GM19025 (cell line): Measurements from ENCODE around the gene ARHGEF6.
"Not testable (repeated sequence)": the region's sequence is repeated elsewhere in the genome, so short reads cannot be mapped to it uniquely, and the experiment has no call there.

Experiments
- ATAC-seq: cut with Tn5 transposase; IDR thresholded peaks from one replicate; pipeline ENCODE4 v1.9.1; 2021; ENCODE audit warnings: mild to moderate bottlenecking, low read depth, moderate library complexity; ENCODE audit not compliant: unreplicated experiment

Gene ARHGEF6

GRCh38 chrX:136780763-136781162, at the start of gene ARHGEF6:
TSS of gene ARHGEF6 (minus strand) at chrX:136780932. CDS start at chrX:136780882, 50 bp downstream.
- ATAC-seq, result peak; percentile 45

- no peak for ATAC-seq
Measured at GRCh38 chrX:136829413-136829812, 48.7 kb upstream of the ARHGEF6 start.

DNA sequence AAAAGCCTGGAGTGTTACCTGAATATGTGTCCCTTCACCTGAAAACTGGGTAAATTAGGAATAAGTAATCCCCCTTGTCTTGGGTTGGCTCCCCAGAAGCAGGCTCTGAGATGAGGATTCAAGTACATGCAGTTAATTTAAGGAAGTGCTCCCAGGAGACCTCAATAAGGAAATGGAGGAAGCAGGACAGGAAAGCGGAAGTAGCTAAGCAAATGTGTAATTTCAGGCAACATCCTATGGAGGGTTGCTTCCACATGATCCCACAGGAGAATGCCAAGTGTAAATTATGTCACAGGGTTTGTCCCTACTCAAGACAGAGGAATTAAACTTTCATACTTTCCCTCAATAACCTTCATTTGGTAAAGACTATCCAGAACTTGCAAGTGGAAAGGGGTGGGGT, 48.1 kb upstream of the ARHGEF6 start:
- no peak for ATAC-seq

DNA sequence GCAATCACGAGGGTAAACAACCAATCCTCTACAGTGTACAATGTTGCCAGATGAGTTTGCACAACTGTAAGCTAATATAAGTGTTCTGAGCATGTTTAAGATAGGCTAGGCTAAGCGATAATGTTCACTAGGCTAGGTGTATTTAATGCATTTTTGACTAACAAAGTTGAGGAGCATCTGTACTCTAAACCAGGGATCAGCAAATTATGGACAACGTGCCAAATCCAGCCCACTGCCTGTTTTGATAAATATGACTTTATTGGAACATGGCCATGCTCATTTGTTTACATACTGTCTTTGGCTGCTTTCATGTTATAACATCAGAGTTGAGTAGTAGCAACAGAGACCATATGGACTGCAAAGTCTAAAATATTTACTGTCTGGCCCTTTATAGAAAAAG, 46.3 kb upstream of the ARHGEF6 start:
- no peak for ATAC-seq

- no peak for ATAC-seq
Measured at GRCh38 chrX:136825771-136826170, 45.0 kb upstream of the ARHGEF6 start.

DNA sequence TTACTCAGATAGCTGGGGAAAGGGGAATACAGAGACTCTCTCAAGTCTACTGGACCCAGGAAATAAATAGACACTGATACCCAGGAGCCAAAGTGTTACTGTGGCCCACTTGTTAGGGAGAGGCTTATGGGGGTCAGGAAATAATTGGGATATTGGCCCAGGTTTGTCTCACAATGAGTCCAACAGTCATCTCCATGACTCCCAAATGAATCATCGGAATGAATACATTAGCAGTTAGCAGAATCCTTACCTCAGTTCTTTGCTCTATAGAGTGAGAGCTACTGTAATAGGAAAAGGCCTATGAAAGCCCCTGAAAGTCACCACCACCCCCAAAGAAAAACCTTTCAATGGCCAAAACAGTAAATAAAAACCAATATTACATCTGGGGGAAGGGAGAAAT, 42.4 kb upstream of the ARHGEF6 start:
- ATAC-seq, result no peak

GRCh38 chrX:136822337-136823095, 41.8 kb upstream of the ARHGEF6 start:
- ATAC-seq, result no peak

DNA sequence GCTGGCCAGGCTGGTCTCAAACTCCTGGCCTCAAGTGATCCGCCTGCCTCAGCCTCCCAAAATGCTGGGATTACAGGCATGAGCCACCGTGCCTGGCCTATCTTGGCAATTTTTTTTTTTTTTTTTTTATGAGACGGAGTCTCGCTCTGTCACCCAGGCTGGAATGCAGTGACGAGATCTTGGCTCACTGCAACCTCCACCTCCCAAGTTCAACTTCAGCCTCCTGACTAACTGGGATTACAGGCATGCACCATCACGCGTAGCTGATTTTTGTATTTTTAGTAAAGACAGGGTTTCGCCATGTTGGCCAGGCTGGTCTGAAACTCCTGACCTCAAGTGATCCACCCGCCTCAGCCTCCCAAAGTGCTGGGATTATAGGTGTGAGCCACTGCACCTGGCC, 39.0 kb upstream of the ARHGEF6 start:
- not testable (repeated sequence) for ATAC-seq

DNA sequence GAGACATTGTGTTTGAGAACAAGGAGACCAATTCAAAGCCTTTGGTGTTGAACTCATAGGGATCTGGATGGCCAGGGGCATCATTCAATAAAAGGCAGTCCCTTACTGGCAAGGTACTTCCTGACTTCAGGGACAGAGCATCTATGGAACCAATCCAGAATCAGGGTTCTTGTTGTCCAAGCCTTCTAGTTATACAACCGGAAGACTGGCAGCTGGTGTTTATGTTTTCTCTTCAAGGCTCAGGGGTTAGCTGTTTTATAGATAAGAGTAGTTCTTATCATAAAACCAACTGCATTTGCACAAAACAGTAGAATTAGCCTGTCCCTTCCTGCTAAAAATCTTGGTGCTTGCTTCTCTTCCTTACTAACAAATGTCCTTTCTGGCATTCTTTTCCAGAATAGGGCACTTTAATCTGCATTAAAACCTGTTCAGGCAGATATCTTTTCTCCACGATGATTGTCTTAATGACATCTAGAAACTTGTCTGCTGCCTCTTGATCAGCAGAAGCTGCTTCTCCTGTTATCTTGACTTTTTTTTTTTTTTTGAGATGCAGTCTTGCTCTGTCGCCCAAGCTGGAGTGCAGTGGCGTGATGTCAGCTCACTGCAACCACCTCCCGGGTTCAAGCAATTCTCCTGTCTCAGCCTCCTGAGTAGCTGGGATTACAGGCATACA, 38.4 kb upstream of the ARHGEF6 start:
- no peak for ATAC-seq

DNA sequence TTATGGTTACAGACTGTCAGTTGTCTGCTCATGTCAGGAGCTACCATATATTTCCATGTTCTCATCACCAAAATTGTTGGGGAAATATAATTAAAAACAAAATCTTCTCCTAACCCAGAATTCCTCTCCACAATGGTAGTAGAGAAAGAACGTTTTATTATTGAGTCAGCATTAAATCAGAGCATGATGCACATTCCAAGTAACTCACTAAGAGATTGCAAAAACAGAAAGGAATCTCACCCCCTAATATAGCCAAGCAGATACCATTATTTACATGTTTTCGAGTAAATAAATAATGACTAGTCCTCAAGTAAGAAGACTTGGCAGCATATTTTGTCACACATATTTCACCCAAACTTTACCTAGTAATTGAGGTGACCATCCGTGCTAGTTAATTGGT, 36.2 kb upstream of the ARHGEF6 start:
- ATAC-seq, result no peak

DNA sequence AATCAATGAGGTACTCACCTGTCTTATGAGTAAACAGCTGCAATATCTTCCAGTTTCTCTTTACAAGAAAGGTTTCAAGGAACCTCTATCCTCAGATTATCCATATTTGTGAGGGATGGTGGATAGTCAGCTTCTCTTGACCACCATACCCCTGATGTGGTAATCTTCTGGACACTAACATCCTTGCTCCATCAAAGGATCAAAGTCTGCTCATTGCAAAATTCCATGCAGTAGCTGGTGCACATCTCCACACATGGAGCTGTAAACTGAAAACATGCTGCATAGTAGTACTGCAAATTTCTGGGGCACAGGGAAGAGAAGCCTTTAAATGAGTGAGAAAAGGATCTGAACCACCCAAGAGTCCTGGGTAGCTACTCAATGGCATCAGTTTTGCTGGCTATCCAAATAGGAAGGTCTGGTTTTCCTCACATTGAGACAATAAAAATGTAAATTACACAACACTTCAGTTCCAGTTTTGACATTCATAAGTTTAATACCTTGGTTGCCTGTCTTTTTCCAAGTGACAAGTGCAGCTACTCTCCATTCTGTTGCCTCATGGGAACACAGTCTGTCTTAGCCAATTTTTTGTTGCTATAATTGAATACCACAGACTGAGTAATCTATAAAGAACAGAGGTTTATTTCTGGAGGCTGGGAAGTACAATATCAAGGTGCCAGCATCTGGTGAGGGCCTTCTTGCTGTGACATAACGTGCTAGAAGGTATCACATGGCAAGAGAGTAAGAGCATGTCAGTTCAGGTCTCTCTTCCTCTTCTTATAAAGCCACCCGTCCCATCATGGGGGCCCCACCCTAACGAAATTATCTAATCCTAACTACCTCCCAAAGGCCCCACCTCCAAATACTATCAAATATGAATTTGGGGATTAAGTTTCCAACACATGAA, 34.4 kb upstream of the ARHGEF6 start:
- ATAC-seq, result no peak

DNA sequence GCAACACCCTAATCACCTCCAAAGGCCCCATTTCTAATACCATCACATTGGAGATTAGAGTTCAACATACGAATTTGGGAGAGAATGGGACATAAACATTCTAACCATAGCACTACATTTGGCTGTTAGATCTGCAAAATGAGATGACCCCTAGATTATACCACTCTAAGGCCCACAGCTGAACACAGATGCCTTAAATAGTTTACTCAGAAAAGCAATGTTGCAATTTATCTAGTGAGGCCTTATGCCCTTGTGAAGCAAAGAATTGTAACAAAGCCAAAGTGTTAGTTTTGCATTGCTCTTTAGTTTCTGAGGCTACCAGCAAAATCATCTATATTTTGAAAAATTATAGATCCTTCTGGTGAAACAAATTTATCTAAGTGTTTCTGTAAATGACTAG, 31.6 kb upstream of the ARHGEF6 start:
- no peak for ATAC-seq

GRCh38 chrX:136810493-136810892, 29.8 kb upstream of the ARHGEF6 start:
- no peak for ATAC-seq

DNA sequence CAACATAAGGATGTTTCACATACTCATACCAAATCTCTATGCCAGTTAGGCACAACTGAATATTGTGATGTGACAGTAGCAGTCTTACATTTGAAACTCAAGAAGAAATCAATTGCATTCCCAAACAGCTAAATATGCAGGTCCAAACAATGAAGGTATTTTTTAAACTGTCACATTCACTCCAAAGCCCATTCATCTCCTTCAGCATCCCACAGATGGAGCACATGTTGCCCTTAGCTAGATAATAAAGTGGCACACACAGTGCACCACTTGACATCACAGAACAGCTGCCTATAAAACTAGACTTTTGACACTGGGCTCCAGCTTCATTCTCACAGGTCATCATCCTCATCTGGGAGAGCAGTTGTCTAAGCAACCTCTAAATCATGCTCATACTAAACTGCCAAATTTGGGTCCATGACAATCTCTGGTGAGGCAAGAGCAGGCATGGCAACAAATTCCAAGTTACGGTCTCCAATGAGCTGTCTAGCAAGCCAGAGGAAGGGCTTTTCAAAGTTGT, 26.2 kb upstream of the ARHGEF6 start:
- no peak for ATAC-seq

DNA sequence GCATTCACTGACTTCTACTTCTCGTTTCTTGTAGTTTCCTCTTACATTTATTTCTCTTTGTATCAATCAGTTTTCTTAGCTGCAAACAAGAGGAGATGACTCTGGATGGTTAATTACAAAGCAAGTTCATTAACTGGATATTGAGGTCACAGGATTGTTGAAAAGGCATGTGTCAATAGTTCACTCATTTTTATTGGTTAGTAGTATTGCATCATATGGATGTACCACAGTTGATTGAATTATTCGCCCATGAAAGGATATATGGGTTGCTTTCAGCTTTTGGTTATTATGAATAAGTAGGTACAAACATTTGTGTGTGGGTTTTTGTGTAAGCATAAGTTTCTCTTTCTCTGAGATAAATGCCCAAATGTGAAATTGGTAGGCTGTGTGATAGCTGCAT, 21.8 kb upstream of the ARHGEF6 start:
- no peak for ATAC-seq

DNA sequence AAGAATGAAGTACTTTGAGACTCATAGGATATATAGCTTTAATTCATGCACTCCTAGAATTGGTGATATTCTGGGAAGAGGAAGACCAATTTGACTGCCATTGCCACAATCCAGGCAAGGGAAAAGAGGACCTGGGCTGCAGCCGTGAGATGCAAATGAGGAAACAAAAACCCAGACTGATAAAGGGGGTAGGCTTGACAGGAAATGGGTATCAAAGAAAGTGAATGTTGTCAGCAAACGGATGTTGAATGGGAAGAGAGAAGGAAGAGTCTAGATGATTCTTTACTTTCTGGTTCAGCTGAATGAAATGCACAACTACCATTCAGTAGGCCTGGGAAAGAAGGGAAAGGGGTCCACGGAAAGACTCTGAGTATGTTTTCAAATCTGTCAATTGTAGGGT, 17.1 kb upstream of the ARHGEF6 start:
- no peak for ATAC-seq

DNA sequence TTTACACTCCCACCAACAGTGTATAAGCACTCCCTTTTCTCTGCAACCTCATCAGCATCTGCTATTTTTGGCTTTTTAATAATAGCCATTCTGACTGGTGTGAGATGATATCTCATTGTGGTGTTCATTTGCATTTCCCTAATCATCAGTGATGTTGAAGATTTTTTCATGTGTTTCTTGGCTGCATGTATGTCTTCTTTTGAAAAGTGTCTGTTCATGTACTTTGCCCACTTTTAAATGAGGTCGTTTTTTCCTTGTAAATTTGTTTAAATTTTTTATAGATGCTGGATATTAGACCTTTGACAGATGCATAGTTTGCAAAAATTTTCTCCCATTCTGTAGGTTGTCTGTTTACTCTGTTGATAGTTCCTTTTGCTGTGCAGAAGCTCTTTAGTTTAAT, 14.4 kb upstream of the ARHGEF6 start:
- ATAC-seq, result not testable (repeated sequence)

DNA sequence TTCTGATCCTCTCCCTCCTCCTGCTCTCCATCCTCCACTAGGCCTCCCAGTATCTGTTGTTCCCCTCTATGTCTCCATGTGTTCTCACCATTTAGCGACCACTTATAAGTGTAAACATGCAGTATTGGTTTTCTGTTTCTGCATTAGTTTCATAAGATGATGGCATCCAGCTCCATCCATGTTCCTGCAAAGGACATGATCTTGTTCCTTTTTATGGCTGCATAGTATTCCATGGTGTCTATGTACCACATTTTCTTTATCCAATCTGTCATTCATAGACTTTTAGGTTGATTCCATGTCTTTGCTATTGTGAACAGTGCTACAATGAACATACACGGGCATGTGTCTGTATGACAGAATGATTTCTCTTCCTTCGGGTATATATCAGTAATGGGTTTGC, 13.9 kb upstream of the ARHGEF6 start:
- ATAC-seq, result not testable (repeated sequence)

DNA sequence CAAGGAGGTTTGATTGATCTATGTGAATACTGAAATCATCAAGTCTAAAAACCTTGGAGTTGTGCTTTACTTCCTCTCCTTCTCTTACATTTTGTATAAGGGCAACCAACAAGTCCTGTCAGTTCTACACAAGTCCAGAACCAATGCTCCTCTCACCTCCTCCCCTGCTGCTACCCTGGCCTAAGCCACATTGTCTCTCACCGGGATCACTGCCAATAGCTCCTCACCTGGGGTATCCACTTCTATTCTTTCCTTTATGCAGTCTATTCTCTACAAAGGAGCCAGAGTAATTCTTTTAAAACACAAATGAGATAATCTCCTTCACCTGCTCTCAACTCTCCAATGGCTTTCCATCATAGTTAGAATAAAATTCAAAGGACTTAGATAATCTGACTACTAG, 13.3 kb upstream of the ARHGEF6 start:
- ATAC-seq, result no peak

GRCh38 chrX:136789856-136790255, 9.1 kb upstream of the ARHGEF6 start:
- ATAC-seq, result no peak

DNA sequence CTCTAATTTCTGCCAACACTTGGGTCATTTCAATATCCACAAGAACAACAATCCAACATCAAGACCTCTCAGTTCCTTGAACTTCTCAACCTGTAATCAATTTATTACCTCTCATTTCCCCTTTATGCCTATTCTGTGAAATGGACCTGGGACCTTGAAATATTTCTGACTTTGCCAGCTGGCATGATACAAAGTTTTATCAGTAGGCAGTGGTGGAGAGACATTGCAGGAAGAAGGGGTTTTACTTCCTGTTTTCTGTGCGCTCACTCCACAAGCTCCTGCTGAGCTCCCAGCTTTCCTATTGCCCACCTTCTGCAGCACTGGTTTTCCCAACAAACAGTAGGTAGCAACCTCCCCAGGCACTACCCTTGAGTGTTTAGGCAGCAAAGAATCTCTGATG, 3.5 kb upstream of the ARHGEF6 start:
- ATAC-seq, result no peak
